Activated B cell treated with CpG ODN at 0.5 μM for 24 hours (primary cell): ENCODE measurements around the gene PLSCR4. TPM values are rescaled to one million over a fixed set of nuclear protein-coding genes. Genes with fewer than 3 reads are reported as not detected.

Experiments
- ATAC-seq: fragments of 200-7000 bp; cut with Tn5 transposase; one replicate; pipeline ENCODE4 v1.10.0; 2021; ENCODE audit warnings: low read depth, mild to moderate bottlenecking, moderate library complexity
- CTCF ChIA-PET: fragments of 350-600 bp; sonication (Branson Sonifier 250); formaldehyde crosslinking; loops from one replicate; lab custom pipeline; 2021; ENCODE audit warnings: antibody characterized with exemption; lab: Charles Lee
- POLR2A ChIA-PET: fragments of 350-600 bp; sonication (Branson Sonifier 250); formaldehyde crosslinking; loops from one replicate; lab custom pipeline; 2021; ENCODE audit warnings: antibody characterized with exemption; lab: Charles Lee
- DNase-seq: peaks from one replicate; pipeline ENCODE4 v3.0.0; 2022
- H3K27ac Mint-ChIP-seq: one replicate; pipeline ENCODE4 v1.8.0; 2020; ENCODE audit warnings: mixed read lengths
- H3K27me3 Mint-ChIP-seq: one replicate; pipeline ENCODE4 v1.8.0; 2021; ENCODE audit warnings: mixed read lengths
- H3K36me3 Mint-ChIP-seq: one replicate; pipeline ENCODE4 v1.8.0; 2021; ENCODE audit warnings: low read depth, mixed read lengths
- H3K4me1 Mint-ChIP-seq: one replicate; pipeline ENCODE4 v1.8.0; 2021; ENCODE audit warnings: mixed read lengths
- H3K4me3 Mint-ChIP-seq: one replicate; pipeline ENCODE4 v1.8.0; 2020; ENCODE audit warnings: mild to moderate bottlenecking, mixed read lengths
- H3K9me3 Mint-ChIP-seq: one replicate; pipeline ENCODE4 v1.8.0; 2020; ENCODE audit warnings: mixed read lengths
- intact Hi-C: fragments of 100-400 bp; cut with micrococcal nuclease; formaldehyde crosslinking; loops from one replicate; pipeline ENCODE4 v1.15.1; 2024
- total RNA-seq: library from RNA; stranded (reverse); gene quantifications from 2 replicates; pipeline ENCODE4 v1.2.3, GENCODE V29; 2022
- TF ChIP-seq, protein P1 (sequence below): fragments of 200-600 bp; IDR thresholded peaks from one replicate; pipeline ENCODE4 v1.8.0; 2022; ENCODE audit warnings: antibody characterized with exemption, mild to moderate bottlenecking

PLSCR4 gene
- total RNA-seq, 1 donor from 2014 or later: not detected

GRCh38 chr3:146279013-146279412 is 28.1 kb upstream of the PLSCR4 start:
- H3K4me3 Mint-ChIP-seq: no peak overlapping the region
- ChIA-PET POLR2A (no interaction called here), CTCF (no interaction called here)
- intact Hi-C loops: no loop called here
- no peak overlapping the region for H3K27ac Mint-ChIP-seq
- no peak for ATAC-seq
- DNase-seq: no peak
- TF ChIP-seq, protein P1, sequence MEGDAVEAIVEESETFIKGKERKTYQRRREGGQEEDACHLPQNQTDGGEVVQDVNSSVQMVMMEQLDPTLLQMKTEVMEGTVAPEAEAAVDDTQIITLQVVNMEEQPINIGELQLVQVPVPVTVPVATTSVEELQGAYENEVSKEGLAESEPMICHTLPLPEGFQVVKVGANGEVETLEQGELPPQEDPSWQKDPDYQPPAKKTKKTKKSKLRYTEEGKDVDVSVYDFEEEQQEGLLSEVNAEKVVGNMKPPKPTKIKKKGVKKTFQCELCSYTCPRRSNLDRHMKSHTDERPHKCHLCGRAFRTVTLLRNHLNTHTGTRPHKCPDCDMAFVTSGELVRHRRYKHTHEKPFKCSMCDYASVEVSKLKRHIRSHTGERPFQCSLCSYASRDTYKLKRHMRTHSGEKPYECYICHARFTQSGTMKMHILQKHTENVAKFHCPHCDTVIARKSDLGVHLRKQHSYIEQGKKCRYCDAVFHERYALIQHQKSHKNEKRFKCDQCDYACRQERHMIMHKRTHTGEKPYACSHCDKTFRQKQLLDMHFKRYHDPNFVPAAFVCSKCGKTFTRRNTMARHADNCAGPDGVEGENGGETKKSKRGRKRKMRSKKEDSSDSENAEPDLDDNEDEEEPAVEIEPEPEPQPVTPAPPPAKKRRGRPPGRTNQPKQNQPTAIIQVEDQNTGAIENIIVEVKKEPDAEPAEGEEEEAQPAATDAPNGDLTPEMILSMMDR: no peak
- no peaks in the 10 kb centered on the region for H3K4me1 Mint-ChIP-seq
- no peaks in the 10 kb centered on the region for H3K9me3 Mint-ChIP-seq
- no peaks in the 10 kb centered on the region for H3K27me3 Mint-ChIP-seq
- no peaks in the 10 kb centered on the region for H3K36me3 Mint-ChIP-seq

GRCh38 chr3:146277953-146278631 is 27.2 kb upstream of the PLSCR4 start:
- ChIA-PET CTCF (no interaction called here), POLR2A (no interaction called here)
- Mint-ChIP-seq H3K27me3 (no peaks in the 10 kb centered on the region), H3K4me1 (no peaks in the 10 kb centered on the region), H3K36me3 (no peaks in the 10 kb centered on the region), H3K9me3 (no peaks in the 10 kb centered on the region), H3K4me3 (no peak overlapping the region), H3K27ac (no peak overlapping the region)
- no peak for DNase-seq
- intact Hi-C loops: no loop called here
- TF ChIP-seq, protein P1: no peak
- no peak for ATAC-seq

DNA sequence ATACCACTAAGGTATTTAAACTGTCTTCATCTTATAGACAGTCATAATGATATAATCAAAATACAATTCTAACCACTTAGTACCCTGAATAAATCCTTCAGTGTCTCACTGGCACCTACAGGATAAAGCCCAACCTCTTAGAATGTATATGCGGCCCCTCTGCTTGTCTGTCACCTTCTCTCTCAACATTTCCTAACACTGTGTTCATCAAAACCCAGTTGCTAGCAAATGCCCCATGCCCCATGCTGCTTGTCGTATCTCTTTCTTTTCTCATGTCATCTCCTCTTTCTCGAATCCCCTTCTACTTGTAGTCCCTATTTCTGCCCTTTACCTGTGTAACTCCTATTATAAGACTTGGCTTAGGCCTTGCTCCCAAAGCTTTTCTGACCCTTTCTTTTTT is 24.6 kb upstream of the PLSCR4 start:
- no peak overlapping the region for H3K27ac Mint-ChIP-seq
- H3K4me1 Mint-ChIP-seq: no peaks in the 10 kb centered on the region
- TF ChIP-seq, protein P1: no peak
- ChIA-PET POLR2A (no interaction called here), CTCF (no interaction called here)
- H3K4me3 Mint-ChIP-seq: no peak overlapping the region
- DNase-seq (no peak), ATAC-seq (no peak)
- H3K9me3 Mint-ChIP-seq: no peaks in the 10 kb centered on the region
- intact Hi-C loops: no loop called here
- H3K27me3 Mint-ChIP-seq: no peaks in the 10 kb centered on the region
- no peaks in the 10 kb centered on the region for H3K36me3 Mint-ChIP-seq

DNA sequence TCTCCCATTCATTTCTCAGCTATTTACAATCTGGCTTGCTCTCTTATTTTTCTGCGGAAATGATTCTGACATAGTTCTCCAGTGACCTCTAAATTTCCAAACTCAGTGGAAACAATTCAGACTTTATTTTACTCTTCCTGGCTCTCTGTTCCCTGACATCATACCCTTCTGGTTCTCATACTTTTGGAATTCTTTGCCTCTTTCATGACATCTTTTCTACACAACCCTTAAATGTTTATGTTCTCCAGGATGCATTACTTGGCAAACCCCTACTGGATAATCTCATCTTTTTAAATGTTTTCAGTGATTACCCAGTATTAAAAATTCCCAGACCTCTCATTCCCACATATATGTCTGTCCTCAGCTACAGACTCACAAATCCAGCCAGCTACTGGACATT is 23.9 kb upstream of the PLSCR4 start:
- ATAC-seq: no peak
- intact Hi-C loops: no loop called here
- no peak overlapping the region for H3K4me3 Mint-ChIP-seq
- no peaks in the 10 kb centered on the region for H3K36me3 Mint-ChIP-seq
- POLR2A ChIA-PET: no interaction called here
- CTCF ChIA-PET: no interaction called here
- TF ChIP-seq, protein P1: no peak
- H3K27ac Mint-ChIP-seq: no peak overlapping the region
- no peaks in the 10 kb centered on the region for H3K27me3 Mint-ChIP-seq
- H3K9me3 Mint-ChIP-seq: no peaks in the 10 kb centered on the region
- no peak for DNase-seq
- no peaks in the 10 kb centered on the region for H3K4me1 Mint-ChIP-seq

DNA sequence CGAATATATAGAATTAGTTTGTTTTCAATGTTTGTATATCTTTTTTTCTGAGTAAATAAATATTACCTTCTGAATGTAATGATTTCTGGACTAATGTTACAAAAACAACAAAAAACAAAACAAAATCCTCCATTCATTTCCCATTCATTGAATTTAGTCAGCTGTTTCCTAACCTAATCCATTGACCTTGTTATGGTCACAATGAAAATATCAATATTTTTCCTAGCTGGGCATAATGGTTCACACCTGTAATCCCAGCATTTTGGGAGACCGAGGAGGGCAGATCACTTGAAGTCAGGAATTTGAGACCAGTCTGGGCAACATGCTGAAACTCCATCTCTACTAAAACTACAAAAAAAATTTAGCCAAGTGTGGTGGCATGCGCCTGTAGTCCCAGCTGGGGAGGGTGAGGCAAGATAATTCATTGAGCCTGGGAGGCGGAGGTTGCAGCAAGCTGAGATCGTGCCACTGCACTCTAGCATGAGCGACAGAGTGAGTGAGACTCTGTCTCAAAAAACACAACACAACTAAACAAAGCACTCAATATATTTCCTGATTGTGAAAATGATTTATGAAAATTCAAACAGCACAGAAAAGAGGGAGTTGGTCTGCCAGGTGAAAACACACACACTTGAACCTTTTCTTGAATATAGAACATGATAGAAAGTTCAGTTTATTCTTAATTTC is 23.0 kb upstream of the PLSCR4 start:
- TF ChIP-seq, protein P1: no peak
- CTCF ChIA-PET: no interaction called here
- no peaks in the 10 kb centered on the region for H3K4me1 Mint-ChIP-seq

More for the DNA sequence above, 23.0 kb upstream of the PLSCR4 start:
- ATAC-seq: no peak
- no peak for DNase-seq
- Mint-ChIP-seq H3K27ac (no peak overlapping the region), H3K9me3 (no peaks in the 10 kb centered on the region), H3K36me3 (no peaks in the 10 kb centered on the region), H3K27me3 (no peaks in the 10 kb centered on the region), H3K4me3 (no peak overlapping the region)
- intact Hi-C loops: no loop called here
- POLR2A ChIA-PET: no interaction called here
